Measurements from ENCODE around the gene DPYD.

DPYD gene

DNA sequence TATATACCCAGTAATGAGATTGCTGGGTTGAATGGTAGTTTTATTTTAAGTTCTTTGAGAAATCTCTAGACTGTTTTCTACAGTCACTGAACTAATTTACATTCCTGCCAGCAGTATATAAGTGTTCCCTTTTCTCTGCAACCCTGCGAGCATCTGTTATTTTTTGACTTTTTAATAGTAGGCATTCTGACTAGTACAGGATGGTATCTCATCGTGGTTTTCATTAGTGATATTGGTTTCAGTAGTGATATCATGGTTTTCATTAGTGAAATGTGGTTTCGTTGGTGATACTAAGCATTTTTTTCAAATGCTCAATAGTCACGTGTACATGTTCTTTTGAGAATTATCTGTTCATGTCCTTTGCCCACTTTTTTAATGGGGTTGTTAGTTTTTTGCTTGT, 882.4 kb downstream of the DPYD start:
- H3K9me2 ChIP-seq (replicated peaks; ENCODE audit: insufficient read depth, low read length), result no peaks in the 10 kb centered on the region

DNA sequence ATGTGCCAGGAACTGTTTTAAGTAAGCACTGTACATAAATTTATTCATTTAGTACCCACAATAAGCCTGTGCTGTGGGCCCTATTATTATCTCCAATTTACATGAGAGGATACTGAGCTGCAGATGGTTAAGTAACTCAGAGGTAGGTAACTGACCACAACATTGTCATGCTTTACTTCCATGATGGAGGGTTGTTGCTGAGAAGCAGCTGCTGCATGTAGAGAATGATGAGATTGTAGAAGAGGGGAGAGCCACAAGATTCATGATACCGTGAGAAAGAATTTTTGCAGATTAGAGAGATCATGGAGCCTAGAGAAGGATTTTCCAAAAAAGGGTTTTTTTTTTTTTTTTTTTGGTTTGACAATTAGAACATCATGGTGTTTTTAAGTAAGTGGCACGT, 886.2 kb downstream of the DPYD start:
- no peak overlapping the region for H3K4me3 ChIP-seq (ENCODE audit: insufficient read depth, low read length, poor library complexity, severe bottlenecking)

More for the DNA sequence above, 882.4 kb downstream of the DPYD start:
- Histone ChIP-seq H2AFZ (ENCODE audit: low read depth, low read length, severe bottlenecking) (no peak overlapping the region), H3K9me3 (ENCODE audit: insufficient read depth, low read length) (no peaks in the 10 kb centered on the region), H3F3A (ENCODE audit: insufficient read depth) (no peaks in the 10 kb centered on the region), H3K79me2 (ENCODE audit: insufficient read depth, low read length) (no peaks in the 10 kb centered on the region), H3K27me3 (ENCODE audit: low read length) (no peaks in the 10 kb centered on the region), H3K36me3 (ENCODE audit: low read length) (no peaks in the 10 kb centered on the region), H4K20me1 (ENCODE audit: low read depth, low read length) (no peaks in the 10 kb centered on the region), H3K4me2 (ENCODE audit: low read depth, low read length, poor library complexity, severe bottlenecking) (no peak overlapping the region), H3K9ac (ENCODE audit: low read length) (no peak overlapping the region), H3K27ac (ENCODE audit: low read depth, low read length) (no peak overlapping the region), H3K4me3 (ENCODE audit: insufficient read depth, low read length, poor library complexity, severe bottlenecking) (no peak overlapping the region)
- no peak for TF ChIP-seq EZH2phosphoT487 (conservative IDR thresholded peaks at IDR 0.05; ENCODE audit: low read length)
- TF ChIP-seq, protein P1, sequence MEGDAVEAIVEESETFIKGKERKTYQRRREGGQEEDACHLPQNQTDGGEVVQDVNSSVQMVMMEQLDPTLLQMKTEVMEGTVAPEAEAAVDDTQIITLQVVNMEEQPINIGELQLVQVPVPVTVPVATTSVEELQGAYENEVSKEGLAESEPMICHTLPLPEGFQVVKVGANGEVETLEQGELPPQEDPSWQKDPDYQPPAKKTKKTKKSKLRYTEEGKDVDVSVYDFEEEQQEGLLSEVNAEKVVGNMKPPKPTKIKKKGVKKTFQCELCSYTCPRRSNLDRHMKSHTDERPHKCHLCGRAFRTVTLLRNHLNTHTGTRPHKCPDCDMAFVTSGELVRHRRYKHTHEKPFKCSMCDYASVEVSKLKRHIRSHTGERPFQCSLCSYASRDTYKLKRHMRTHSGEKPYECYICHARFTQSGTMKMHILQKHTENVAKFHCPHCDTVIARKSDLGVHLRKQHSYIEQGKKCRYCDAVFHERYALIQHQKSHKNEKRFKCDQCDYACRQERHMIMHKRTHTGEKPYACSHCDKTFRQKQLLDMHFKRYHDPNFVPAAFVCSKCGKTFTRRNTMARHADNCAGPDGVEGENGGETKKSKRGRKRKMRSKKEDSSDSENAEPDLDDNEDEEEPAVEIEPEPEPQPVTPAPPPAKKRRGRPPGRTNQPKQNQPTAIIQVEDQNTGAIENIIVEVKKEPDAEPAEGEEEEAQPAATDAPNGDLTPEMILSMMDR (IDR thresholded peaks at IDR 0.05; ENCODE audit: insufficient read depth, low read length, poor library complexity, severe bottlenecking), result no peak

DNA sequence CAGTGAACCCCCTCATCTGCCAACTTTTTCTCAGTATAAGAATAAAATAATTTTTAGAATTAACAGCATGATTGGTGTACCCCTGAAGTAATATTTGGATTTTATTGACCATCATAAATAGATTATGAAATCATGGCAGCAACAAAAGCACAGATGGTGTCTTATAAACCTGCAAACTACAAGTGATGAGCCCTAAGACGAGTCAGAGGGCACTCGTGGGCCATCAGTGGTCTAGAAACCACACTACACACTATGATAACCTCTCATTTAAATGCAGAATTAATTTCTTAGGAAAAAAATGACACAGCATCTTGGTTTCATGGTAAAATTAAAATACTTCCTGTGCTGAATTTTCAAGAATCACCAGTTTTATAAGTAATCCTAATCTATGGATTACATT, 886.9 kb downstream of the DPYD start:
- Histone ChIP-seq H3K27me3 (ENCODE audit: low read length) (no peaks in the 10 kb centered on the region), H2AFZ (ENCODE audit: low read depth, low read length, severe bottlenecking) (no peak overlapping the region), H3K4me3 (ENCODE audit: insufficient read depth, low read length, poor library complexity, severe bottlenecking) (no peak overlapping the region), H3K79me2 (ENCODE audit: insufficient read depth, low read length) (no peaks in the 10 kb centered on the region), H3K9ac (ENCODE audit: low read length) (no peak overlapping the region), H3K9me2 (replicated peaks; ENCODE audit: insufficient read depth, low read length) (no peaks in the 10 kb centered on the region), H3F3A (ENCODE audit: insufficient read depth) (no peaks in the 10 kb centered on the region), H3K27ac (ENCODE audit: low read depth, low read length) (no peak overlapping the region), H3K9me3 (ENCODE audit: insufficient read depth, low read length) (no peaks in the 10 kb centered on the region), H3K4me2 (ENCODE audit: low read depth, low read length, poor library complexity, severe bottlenecking) (no peak overlapping the region), H4K20me1 (ENCODE audit: low read depth, low read length) (no peaks in the 10 kb centered on the region), H3K36me3 (ENCODE audit: low read length) (no peaks in the 10 kb centered on the region)
- TF ChIP-seq EZH2phosphoT487 (conservative IDR thresholded peaks at IDR 0.05; ENCODE audit: low read length), result no peak
- TF ChIP-seq, protein P1 (IDR thresholded peaks at IDR 0.05; ENCODE audit: insufficient read depth, low read length, poor library complexity, severe bottlenecking), result no peak

More for the DNA sequence above, 886.2 kb downstream of the DPYD start:
- TF ChIP-seq, protein P1 (IDR thresholded peaks at IDR 0.05; ENCODE audit: insufficient read depth, low read length, poor library complexity, severe bottlenecking), result no peak
- TF ChIP-seq EZH2phosphoT487 (conservative IDR thresholded peaks at IDR 0.05; ENCODE audit: low read length), result no peak
- no peaks in the 10 kb centered on the region for H3F3A ChIP-seq (ENCODE audit: insufficient read depth)
- H3K27me3 ChIP-seq (ENCODE audit: low read length), result no peaks in the 10 kb centered on the region
- H3K27ac ChIP-seq (ENCODE audit: low read depth, low read length), result no peak overlapping the region
- H3K79me2 ChIP-seq (ENCODE audit: insufficient read depth, low read length), result no peaks in the 10 kb centered on the region
- H3K4me2 ChIP-seq (ENCODE audit: low read depth, low read length, poor library complexity, severe bottlenecking), result no peak overlapping the region
- H2AFZ ChIP-seq (ENCODE audit: low read depth, low read length, severe bottlenecking), result no peak overlapping the region
- H3K36me3 ChIP-seq (ENCODE audit: low read length), result no peaks in the 10 kb centered on the region
- H3K9me2 ChIP-seq (replicated peaks; ENCODE audit: insufficient read depth, low read length), result no peaks in the 10 kb centered on the region
- no peak overlapping the region for H3K9ac ChIP-seq (ENCODE audit: low read length)
- H3K9me3 ChIP-seq (ENCODE audit: insufficient read depth, low read length), result no peaks in the 10 kb centered on the region
- no peaks in the 10 kb centered on the region for H4K20me1 ChIP-seq (ENCODE audit: low read depth, low read length)

All from SU-DHL-6 (cell line).